HG03558 (cell line): Measurements from ENCODE around the gene DOCK1.

Experiments used
- ATAC-seq: cut with Tn5 transposase; IDR thresholded peaks from one replicate; pipeline ENCODE4 v1.9.1; 2021; ENCODE audit warnings: moderate number of reproducible peaks; ENCODE audit not compliant: unreplicated experiment; ENCODE audit errors: extremely low read depth

Gene DOCK1

GRCh38 chr10:126997801-126998590 lies 92.8 kb downstream of the DOCK1 start:
- no peak for ATAC-seq

DNA sequence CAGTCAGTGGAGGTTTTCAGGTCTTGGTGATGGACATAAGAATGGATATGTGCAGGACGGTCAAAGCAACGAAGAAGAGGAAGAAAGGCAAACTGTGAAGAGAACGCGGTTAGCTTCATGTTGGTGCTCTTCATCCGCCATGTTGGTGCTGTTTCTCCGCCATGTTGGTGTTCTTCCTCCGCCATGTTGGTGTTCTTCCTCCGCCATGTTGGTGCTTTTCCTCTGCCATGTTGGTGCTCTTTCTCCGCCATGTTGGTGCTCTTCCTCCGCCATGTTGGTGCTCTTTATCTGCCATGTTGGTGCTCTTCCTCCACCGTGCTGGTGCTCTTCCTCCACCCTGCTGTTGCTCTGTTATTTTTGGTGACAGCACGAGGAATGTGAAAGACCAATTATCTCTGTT lies 95.4 kb downstream of the DOCK1 start:
- ATAC-seq = no peak

GRCh38 chr10:127003032-127003685 lies 97.9 kb downstream of the DOCK1 start:
- ATAC-seq = no peak

- no peak for ATAC-seq
Observed at GRCh38 chr10:127006453-127006852, 101.2 kb downstream of the DOCK1 start.

GRCh38 chr10:127009366-127009765 lies 104.1 kb downstream of the DOCK1 start:
- no peak for ATAC-seq

- ATAC-seq = no peak
Observed at GRCh38 chr10:127011174-127011573, 105.9 kb downstream of the DOCK1 start.

DNA sequence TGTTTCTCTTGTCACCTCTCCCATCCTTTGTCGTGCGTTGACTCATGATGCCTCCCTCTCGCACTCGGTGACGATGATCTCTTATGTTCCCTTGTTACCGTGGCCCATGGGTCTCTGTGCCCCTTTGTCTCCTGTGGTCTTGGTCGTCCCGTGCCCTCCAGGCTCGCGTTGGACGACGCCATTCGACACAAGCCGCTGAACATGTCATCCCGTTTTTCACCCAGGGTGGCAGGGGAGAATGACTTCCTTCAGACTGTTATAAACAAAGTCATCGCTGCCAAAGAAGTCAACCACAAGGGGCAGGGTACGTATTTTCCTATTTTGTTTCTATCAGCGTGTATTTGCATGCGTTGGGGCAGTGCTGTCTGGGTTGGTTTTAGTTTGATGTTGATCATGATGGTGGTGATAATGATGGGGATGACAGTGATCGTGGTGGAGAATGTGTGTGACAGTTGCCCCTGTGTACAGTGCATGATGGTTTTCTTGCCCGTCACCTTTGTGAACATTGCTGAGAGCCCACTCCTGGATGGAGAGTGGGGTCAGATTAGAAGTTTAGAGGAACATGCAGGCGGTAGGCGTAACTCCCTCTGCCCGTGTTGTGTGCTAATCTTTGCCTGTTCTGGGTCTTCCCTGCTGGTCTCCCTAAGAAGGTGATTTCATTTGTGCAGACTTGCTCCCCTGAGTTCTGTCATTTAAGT lies 107.0 kb downstream of the DOCK1 start:
- no peak for ATAC-seq

DNA sequence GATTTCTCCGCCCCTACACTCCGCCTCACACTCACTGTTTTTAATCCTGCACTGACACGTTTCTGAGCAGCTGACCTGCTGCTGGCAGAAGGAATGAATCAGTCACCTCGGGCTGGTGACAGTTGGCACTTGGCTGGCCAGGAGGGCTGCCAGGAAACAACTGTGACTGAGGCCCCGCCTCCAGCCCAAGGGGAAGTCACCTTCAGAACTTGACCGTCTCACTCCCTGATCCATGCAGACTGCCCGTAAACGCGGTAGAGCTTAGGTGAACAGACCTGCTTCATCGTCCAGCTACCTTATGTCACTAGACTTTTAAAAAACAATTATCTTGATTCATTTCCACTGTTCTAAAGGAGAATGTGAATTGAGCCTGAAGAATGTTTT lies 107.5 kb downstream of the DOCK1 start:
- no peak for ATAC-seq

- ATAC-seq = no peak
Observed at GRCh38 chr10:127013211-127013656, 108.0 kb downstream of the DOCK1 start.

DNA sequence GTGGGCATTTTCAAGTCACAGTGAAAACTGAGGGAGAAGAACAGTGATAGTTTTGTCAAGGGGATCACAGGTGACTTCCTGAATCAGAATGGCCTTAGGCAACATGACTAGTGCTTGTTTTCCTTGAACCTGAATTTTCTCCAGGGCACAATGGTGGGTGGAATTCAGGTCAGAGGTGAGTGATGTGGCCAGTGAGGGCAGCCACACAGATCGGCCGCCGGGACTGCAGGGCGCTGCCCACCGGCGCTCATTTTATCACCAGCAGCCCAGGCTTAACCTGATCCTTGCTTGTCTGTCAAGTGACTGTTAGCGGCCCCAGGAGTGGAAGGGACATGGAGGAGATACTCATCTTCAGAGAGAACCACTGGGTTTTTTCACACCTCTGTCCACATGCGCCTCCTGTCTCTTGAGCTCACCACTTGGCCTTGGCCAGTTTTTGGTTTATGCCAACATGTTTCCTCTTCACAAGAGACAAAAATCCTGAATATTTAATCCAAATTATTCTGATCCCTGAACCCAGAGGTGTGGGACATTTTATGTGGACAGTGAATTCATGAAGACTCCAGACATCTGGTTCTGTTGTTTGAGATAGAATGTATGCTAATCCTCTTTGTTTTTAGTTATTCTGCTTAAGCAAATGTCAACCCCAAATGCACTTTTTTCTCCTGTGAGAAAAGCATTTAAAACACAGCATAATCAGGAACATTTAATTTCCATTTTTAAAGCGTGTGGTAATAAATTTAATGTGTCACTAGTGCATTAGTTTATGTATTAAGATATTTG lies 108.7 kb downstream of the DOCK1 start:
- ATAC-seq = no peak

- ATAC-seq = no peak
Observed at GRCh38 chr10:127014671-127015070, 109.4 kb downstream of the DOCK1 start.

- no peak for ATAC-seq
Observed at GRCh38 chr10:127015373-127015772, 110.1 kb downstream of the DOCK1 start.

DNA sequence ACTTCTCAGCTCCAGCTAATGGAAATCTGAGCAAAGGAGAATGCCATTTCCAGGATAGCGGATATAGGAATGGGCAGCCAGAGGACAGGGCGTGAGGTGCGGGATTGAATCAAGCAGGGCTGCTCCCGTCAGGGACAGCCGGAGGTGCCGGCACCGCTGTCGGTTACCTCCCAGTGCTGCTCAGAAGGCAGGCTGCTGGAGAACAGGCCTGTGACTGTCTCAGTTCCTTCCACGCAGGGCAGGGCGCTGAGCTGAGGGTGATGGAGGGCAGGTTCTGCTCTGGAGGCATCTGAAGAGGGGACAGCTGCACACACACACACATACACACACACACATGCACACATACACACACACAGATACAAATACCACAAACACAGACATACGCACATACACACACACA lies 111.1 kb downstream of the DOCK1 start:
- ATAC-seq = no peak

DNA sequence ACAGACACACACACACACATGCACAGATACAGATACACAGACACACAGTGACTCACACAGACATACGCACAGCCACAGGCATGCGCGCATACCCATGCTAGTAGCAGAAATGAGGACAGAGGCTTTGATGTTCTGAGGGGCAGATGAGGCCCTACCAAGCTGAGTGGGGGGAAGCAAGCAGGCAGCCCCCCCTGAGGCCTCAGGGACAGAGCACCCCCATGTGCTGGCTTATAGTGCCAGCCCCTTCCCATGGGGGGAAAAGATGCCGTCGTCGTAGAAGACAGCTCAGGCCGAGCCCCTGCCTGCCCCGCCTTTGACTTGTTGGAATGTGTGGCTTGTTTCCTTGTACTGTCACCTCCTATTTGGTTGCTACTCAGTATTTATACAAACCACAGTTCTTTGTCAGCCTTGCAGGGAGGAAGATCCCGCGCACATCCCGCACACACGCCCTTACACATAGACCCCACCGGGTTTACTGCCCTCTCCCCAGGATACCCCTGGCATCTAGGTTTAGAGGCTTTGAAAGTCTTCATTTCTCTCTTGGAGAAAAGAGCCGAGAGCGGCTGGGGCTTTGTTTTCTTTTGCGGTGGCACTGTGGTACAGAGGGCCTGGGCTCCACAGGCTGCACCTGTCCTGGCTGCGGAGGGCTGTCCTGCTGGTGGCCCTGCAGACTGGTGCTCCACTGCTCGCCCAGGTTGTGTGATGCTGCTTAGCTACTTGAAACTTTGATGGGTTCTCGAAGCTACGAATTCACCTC lies 112.5 kb downstream of the DOCK1 start:
- no peak for ATAC-seq

DNA sequence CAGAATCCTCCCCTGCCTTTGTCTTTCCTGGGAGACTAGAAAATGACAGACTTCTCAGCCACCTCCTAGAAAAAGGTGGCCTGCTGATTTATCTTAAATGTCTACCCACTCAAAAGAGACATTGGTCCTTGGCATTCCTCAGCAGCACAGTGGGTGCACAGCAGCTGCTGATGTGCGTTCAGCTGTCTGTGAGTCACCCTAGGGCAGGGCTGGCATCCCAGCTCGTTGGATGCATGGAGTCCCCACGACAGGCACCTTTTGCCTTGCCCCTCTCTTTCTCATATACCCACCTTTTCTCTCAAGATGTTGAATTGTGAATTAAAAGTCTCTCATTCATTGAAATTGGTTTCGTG lies 113.0 kb downstream of the DOCK1 start:
- ATAC-seq = no peak

- no peak for ATAC-seq
Observed at GRCh38 chr10:127018766-127019165, 113.5 kb downstream of the DOCK1 start.

DNA sequence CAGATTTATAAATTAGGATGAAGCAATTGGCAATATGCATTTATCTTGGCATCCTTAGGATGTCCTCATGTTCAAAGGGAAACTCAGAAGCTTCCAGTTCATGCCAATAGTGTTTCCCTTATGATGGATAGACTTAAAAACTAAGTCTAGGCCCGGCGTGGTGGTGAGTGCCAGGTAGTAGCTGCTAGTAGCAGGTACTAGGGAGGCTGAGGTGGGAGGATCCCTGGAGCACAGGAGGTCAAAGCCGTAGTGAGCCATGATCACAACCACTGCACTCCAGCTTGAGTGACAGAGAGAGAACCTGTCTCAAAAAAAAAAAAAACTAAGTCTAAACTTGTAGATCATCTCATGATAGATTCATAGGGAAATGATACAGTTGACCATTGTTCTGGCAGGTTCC lies 115.0 kb downstream of the DOCK1 start:
- ATAC-seq = no peak

- no peak for ATAC-seq
Observed at GRCh38 chr10:127021801-127022200, 116.6 kb downstream of the DOCK1 start.

DNA sequence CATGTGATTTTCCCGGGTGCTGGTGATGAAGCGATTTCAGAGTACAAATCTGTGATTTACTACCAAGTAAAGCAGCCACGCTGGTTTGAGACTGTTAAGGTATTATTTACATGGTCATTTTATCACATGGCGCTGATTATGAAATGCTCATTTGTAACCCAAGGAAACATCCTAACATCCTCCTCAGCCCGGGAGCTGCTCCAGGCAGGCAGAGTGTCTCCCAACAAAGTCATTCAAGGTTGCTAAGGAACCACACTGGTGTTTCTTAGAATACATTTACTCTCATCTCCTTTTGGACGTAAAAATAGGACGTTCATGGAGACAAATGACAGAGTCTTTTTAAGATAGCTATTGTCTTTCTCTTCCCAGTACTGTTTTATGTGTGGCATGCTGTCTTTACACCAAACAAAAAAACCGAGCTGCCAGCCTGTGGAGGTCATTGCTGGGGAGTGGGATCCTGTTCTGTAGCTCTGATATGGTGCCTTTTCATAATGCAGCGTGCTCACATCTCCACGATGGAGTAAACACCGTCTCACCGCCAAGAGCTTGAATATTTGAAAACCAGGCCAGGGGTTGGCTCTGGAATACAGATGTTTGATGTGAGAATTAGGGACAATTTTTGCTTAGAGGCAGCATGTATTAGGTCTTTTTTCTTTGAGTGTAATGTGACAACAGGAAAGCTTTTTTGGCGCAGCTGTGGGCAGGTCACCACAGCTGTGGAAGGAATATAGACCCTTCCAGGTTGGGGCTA lies 119.6 kb downstream of the DOCK1 start:
- no peak for ATAC-seq
